ENCODE data around the gene PLXNB2.

PLXNB2 gene

GRCh38 chr22:50313021-50313420 is 5.6 kb upstream of the PLXNB2 start (continued):
- TF ChIP-seq ZBTB7A (tag by site-specific recombination; IDR thresholded peaks at IDR 0.05; ENCODE audit: low read depth): 0 out of 2 replicates have a peak, but pooled peaks have one; percentile 56
- 0 out of 2 replicates have a peak, but pooled peaks have one; percentile 24 for TF ChIP-seq PATZ1 (tag by site-specific recombination; IDR thresholded peaks at IDR 0.05)

- ChIA-PET POLR2A (interaction anchor here (0.6 kb wide), 1 partner anchor 17 kb away, joined by 3 read pairs; no protein-coding TSS in a partner anchor), CTCF (interaction anchor here (0.5 kb wide), 1 partner anchor 40 kb away, joined by 4 read pairs; no protein-coding TSS in a partner anchor)
- TF ChIP-seq ZNF837 (tag by site-specific recombination; IDR thresholded peaks at IDR 0.05): no peak
- TF ChIP-seq ZSCAN23 (tag by site-specific recombination; IDR thresholded peaks at IDR 0.05): no peak
- TF ChIP-seq GFI1B (tag by site-specific recombination; IDR thresholded peaks at IDR 0.05): no peak
- no peak for TF ChIP-seq GLI2 (tag by site-specific recombination; IDR thresholded peaks at IDR 0.05; ENCODE audit: borderline replicate concordance, low read depth)
- TF ChIP-seq ZNF677 (tag by site-specific recombination; IDR thresholded peaks at IDR 0.05): no peak
- no peak for TF ChIP-seq ZBTB17 (tag by site-specific recombination; IDR thresholded peaks at IDR 0.05)
- no peak for TF ChIP-seq ZNF792 (tag by site-specific recombination; IDR thresholded peaks at IDR 0.05)
- no peak for TF ChIP-seq ZNF248 (tag by site-specific recombination; IDR thresholded peaks at IDR 0.05)
- TF ChIP-seq ZNF585B (tag by site-specific recombination; IDR thresholded peaks at IDR 0.05): no peak
- no peak for TF ChIP-seq ZBTB11 (tag by site-specific recombination; conservative IDR thresholded peaks at IDR 0.05; ENCODE audit: low read depth)
- TF ChIP-seq ZNF114 (tag by site-specific recombination; IDR thresholded peaks at IDR 0.05): no peak
- TF ChIP-seq ZNF37A (tag by site-specific recombination; IDR thresholded peaks at IDR 0.05): no peak
- no peak overlapping the region for H3K4me3 ChIP-seq (ENCODE audit: low read depth, low read length)
- H3K9me3 ChIP-seq (ENCODE audit: control insufficient read depth, insufficient read depth, low read depth, low read length): no peaks in the 10 kb centered on the region
- H3K27ac ChIP-seq (ENCODE audit: extremely low read depth, low read depth, low read length): no peak overlapping the region
- H3K4me1 ChIP-seq (ENCODE audit: control insufficient read depth, insufficient read depth, low read length): no peaks in the 10 kb centered on the region
- no peaks in the 10 kb centered on the region for H3K36me3 ChIP-seq (ENCODE audit: control insufficient read depth in 2 of 2, insufficient read depth in 1 of 2, low read length in 2 of 2)
Observed at GRCh38 chr22:50312371-50312770, 4.9 kb upstream of the PLXNB2 start.

- CTCF ChIA-PET: interaction anchor here (0.5 to 0.7 kb wide), 2 partner anchors 10 to 39 kb away, joined by 4 to 6 read pairs; no protein-coding TSS in a partner anchor
- H3K9me3 ChIP-seq (ENCODE audit: control insufficient read depth, insufficient read depth, low read depth, low read length): no peaks in the 10 kb centered on the region
- H3K36me3 ChIP-seq (ENCODE audit: control insufficient read depth in 2 of 2, insufficient read depth in 1 of 2, low read length in 2 of 2): no peaks in the 10 kb centered on the region
- POLR2A ChIA-PET: interaction anchor here (0.6 kb wide), 1 partner anchor 18 kb away, joined by 3 read pairs; no protein-coding TSS in a partner anchor
- no peak overlapping the region for H3K27ac ChIP-seq (ENCODE audit: extremely low read depth, low read depth, low read length)
- no peaks in the 10 kb centered on the region for H3K4me1 ChIP-seq (ENCODE audit: control insufficient read depth, insufficient read depth, low read length)
- no peak overlapping the region for H3K4me3 ChIP-seq (ENCODE audit: low read depth, low read length)
- no peak for TF ChIP-seq GLI2 (tag by site-specific recombination; IDR thresholded peaks at IDR 0.05; ENCODE audit: borderline replicate concordance, low read depth)
- TF ChIP-seq ZNF350 (tag by site-specific recombination; IDR thresholded peaks at IDR 0.05): no peak
- TF ChIP-seq ZNF280D (tag by site-specific recombination; IDR thresholded peaks at IDR 0.05): no peak
- no peak for TF ChIP-seq ZNF621 (tag by site-specific recombination; IDR thresholded peaks at IDR 0.05)
- TF ChIP-seq ZNF645 (tag by site-specific recombination; IDR thresholded peaks at IDR 0.05): no peak
- TF ChIP-seq ZNF223 (tag by site-specific recombination; IDR thresholded peaks at IDR 0.05): peak; percentile 81; the same call in 1 of the 2 replicates
- TF ChIP-seq ZNF585B (tag by site-specific recombination; IDR thresholded peaks at IDR 0.05): no peak
- no peak for TF ChIP-seq SCRT1 (tag by site-specific recombination; IDR thresholded peaks at IDR 0.05; ENCODE audit: borderline replicate concordance)
- TF ChIP-seq ZNF18 (tag by site-specific recombination; IDR thresholded peaks at IDR 0.05): no peak
Observed at GRCh38 chr22:50311606-50312351, 4.3 kb upstream of the PLXNB2 start.

Measured in HEK293 (cell line).